Smooth muscle cell of the pulmonary artery (primary cell): ENCODE data around the gene MUC6. TPM values are rescaled to one million over a fixed set of nuclear protein-coding genes. Genes with fewer than 3 reads are reported as not detected.

Source experiments
- total RNA-seq: library from RNA; depleted of rRNA; stranded (reverse); fragments of >200 nt; gene quantifications from 2 replicates; pipeline ENCODE4 v1.2.3, GENCODE V29; 2014

MUC6 gene, protein sequence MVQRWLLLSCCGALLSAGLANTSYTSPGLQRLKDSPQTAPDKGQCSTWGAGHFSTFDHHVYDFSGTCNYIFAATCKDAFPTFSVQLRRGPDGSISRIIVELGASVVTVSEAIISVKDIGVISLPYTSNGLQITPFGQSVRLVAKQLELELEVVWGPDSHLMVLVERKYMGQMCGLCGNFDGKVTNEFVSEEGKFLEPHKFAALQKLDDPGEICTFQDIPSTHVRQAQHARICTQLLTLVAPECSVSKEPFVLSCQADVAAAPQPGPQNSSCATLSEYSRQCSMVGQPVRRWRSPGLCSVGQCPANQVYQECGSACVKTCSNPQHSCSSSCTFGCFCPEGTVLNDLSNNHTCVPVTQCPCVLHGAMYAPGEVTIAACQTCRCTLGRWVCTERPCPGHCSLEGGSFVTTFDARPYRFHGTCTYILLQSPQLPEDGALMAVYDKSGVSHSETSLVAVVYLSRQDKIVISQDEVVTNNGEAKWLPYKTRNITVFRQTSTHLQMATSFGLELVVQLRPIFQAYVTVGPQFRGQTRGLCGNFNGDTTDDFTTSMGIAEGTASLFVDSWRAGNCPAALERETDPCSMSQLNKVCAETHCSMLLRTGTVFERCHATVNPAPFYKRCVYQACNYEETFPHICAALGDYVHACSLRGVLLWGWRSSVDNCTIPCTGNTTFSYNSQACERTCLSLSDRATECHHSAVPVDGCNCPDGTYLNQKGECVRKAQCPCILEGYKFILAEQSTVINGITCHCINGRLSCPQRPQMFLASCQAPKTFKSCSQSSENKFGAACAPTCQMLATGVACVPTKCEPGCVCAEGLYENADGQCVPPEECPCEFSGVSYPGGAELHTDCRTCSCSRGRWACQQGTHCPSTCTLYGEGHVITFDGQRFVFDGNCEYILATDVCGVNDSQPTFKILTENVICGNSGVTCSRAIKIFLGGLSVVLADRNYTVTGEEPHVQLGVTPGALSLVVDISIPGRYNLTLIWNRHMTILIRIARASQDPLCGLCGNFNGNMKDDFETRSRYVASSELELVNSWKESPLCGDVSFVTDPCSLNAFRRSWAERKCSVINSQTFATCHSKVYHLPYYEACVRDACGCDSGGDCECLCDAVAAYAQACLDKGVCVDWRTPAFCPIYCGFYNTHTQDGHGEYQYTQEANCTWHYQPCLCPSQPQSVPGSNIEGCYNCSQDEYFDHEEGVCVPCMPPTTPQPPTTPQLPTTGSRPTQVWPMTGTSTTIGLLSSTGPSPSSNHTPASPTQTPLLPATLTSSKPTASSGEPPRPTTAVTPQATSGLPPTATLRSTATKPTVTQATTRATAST (N-terminal part only)
- not detected in 2 replicates for total RNA-seq

DNA sequence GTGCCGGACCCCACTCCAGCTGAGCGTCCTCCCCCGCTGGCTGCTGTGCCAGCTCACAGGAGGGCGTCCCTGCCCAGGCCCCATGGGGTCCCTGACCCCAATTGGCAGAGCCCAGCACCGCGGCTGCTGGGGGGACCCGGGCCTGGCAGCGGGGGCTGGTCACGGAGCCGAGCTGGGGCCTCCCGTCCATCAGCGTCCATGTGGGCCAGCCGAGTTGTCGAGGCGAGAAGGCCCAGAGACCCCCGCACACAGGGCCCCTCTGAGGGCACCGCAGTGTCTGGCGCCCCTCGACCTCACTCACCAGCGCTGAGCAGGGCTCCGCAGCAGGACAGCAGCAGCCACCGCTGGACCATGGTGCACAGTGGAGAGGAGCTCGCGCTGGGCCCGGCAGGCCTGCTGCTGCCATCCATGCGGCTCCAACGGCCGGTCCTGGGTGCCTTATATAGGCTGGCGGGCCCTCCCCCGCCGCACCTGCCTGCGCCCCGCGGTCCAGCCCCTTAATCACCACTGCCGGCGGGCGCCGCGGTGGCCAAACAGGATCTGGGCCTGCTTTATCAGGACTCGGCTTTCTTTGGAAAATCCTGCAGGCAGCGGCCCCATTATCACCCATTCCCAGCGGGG lies at the start of gene MUC6:
Gene MUC6, minus strand, starts transcription at position 416 of the 621 bp plus-strand sequence. Its CDS starts 63 bp downstream, at position 353.

DNA sequence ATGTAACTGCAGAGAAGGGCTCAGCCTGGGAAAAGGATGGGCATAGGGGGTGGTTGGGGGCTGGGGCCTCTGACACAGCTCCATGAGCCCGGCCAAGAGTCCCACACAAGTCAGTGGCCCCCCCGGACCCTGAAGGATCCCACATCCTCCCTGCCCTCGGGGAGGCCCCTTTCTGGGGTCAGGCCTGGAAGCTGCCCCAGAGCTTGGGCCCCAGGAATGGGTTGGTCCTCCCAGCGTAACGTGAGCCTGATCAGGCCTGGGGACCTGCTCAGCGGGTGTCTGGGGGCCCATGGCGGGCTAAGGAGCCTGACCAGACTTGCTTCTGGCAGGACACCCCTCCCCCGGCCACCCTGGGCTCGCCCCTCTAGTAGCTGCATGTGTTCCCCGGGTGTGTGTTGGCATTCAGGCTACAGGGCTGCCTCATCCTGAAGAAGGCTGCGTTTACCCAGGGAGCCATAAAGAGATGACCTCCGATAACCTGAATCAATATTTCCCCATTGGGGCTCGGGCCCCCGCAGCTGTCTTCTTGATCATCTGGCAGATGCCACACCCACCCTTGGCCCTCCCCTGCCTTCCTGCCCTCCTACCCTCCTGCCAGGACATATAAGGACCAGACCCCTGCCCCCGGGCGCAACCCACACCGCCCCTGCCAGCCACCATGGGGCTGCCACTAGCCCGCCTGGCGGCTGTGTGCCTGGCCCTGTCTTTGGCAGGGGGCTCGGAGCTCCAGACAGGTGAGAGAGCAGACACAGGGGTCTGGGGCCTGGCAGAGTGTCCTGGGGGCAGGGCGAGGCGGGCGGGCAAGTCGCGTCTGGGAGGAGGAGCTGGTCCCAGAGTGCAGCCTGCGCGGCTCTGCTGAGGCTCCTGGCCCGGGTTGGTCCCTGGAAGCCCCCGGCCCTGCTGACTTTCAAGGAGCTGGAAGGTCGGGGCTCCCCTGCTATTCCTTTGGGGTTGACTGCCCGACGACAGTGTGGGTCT lies 38.0 kb upstream of the MUC6 start, which contains the start of gene MUC2:
Gene MUC2, plus strand, starts transcription at position 631 of the 978 bp plus-strand sequence.

Other genes starting within 250 kb of the MUC6 start
- 0.20 and 0.56 TPM in 2 replicates for gene CEND1, start 246.6 kb downstream of the MUC6 start, total RNA-seq
- 13.9 and 18.2 TPM in 2 replicates for gene SLC25A22, start 238.4 kb downstream of the MUC6 start, total RNA-seq
- 7.7 and 13.0 TPM in 2 replicates for gene PIDD1, start 231.5 kb downstream of the MUC6 start, total RNA-seq
- 207 and 271 TPM in 2 replicates for gene RPLP2, start 226.8 kb downstream of the MUC6 start, total RNA-seq
- gene PNPLA2, start 217.8 kb downstream of the MUC6 start, total RNA-seq = 35.1 and 43.5 TPM in 2 replicates
- gene CRACR2B, start 208.8 kb downstream of the MUC6 start, total RNA-seq = 0.78 and 2.3 TPM in 2 replicates
- 1,084 and 1,441 TPM in 2 replicates for gene CD151, start 203.8 kb downstream of the MUC6 start, total RNA-seq
- gene POLR2L, start 194.2 kb downstream of the MUC6 start, total RNA-seq = 271 and 287 TPM in 2 replicates
- gene TSPAN4, start 193.9 kb downstream of the MUC6 start, total RNA-seq = 213 and 215 TPM in 2 replicates
- gene CHID1, start 125.9 kb downstream of the MUC6 start, total RNA-seq = 127 and 159 TPM in 2 replicates
- 40.6 and 51.8 TPM in 2 replicates for gene AP2A2, start 110.8 kb downstream of the MUC6 start, total RNA-seq
- not detected in 2 replicates for gene MUC2, start 38.2 kb upstream of the MUC6 start, total RNA-seq
- not detected in 2 replicates for gene MUC5AC, start 121.2 kb upstream of the MUC6 start, total RNA-seq
- gene MUC5B, start 186.3 kb upstream of the MUC6 start, total RNA-seq = not detected in 2 replicates